ENCODE data around the gene PELI1.
"Not testable (repeated sequence)": the region's sequence is repeated elsewhere in the genome, so short reads cannot be mapped to it uniquely, and the experiment has no call there.

The PELI1 gene

GRCh38 chr2:64079688-64080087 lies 64.5 kb downstream of the PELI1 start:
- DNase-seq, result not testable (repeated sequence)

- DNase-seq, result not testable (repeated sequence)
Observed at GRCh38 chr2:64076828-64077227, 67.4 kb downstream of the PELI1 start.

- not testable (repeated sequence) for DNase-seq
Observed at GRCh38 chr2:64074616-64075015, 69.6 kb downstream of the PELI1 start.

GRCh38 chr2:64067326-64067725 lies 76.9 kb downstream of the PELI1 start:
- DNase-seq, result no peak

- DNase-seq, result no peak
Observed at GRCh38 chr2:64065516-64065915, 78.7 kb downstream of the PELI1 start.

- DNase-seq, result no peak
Observed at GRCh38 chr2:64063924-64064331, 80.3 kb downstream of the PELI1 start.

- DNase-seq, result no peak
Observed at GRCh38 chr2:64063454-64063853, 80.8 kb downstream of the PELI1 start.

- no peak for DNase-seq
Observed at GRCh38 chr2:64062840-64063239, 81.4 kb downstream of the PELI1 start.

GRCh38 chr2:64059270-64059669 lies 85.0 kb downstream of the PELI1 start:
- no peak for DNase-seq

- DNase-seq, result no peak
Observed at GRCh38 chr2:64056021-64056420, 88.2 kb downstream of the PELI1 start.

- DNase-seq, result no peak
Observed at GRCh38 chr2:64054161-64054915, 89.9 kb downstream of the PELI1 start.

- no peak for DNase-seq
Observed at GRCh38 chr2:64052463-64053241, 91.6 kb downstream of the PELI1 start.

- DNase-seq, result peak; percentile 44
Observed at GRCh38 chr2:64049633-64050220, 94.5 kb downstream of the PELI1 start.

GRCh38 chr2:64045938-64046337 lies 98.3 kb downstream of the PELI1 start:
- DNase-seq, result no peak
